ENCODE data around the gene SATB2.
A peak's percentile ranks its signal among the peaks of the same experiment; 100 is the strongest.

SATB2 gene

GRCh38 chr2:199405241-199405640 is 52.5 kb downstream of the SATB2 start:
- DNase-seq (ENCODE audit: low read depth, low spot score) = peak; percentile 54

DNA sequence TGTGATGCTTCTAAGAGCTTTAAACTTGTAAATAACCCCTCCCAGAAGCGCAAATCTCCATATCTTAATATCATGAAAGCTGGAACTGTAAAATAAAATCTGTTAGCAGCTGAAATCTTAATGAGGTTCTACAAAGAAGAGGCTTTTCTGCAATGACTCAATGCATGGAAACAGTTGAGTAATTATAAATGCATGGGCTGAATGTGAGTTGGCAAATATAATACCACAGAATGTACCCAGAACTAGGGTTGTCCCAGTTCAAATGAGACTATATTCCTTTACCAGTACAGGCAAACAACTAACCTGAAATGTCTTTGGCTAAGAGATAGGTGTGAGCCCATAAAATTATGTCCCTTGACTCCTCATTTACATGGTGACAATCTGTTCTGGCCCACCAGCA is 52.9 kb downstream of the SATB2 start:
- Histone ChIP-seq H3K36me3 (ENCODE audit: control insufficient read depth, insufficient read depth, low read length) (no peaks in the 10 kb centered on the region), H3K4me3 (ENCODE audit: low read length) (no peak overlapping the region), H3K27me3 (ENCODE audit: control insufficient read depth, insufficient read depth, low read length) (no peaks in the 10 kb centered on the region), H3K9me3 (ENCODE audit: control insufficient read depth, insufficient read depth, low read length) (no peaks in the 10 kb centered on the region), H3K4me1 (ENCODE audit: control insufficient read depth, insufficient read depth, low read length) (no peaks in the 10 kb centered on the region), H3K27ac (ENCODE audit: low read length) (no peak overlapping the region)
- no CpG with 5 or more reads among the region's 1 CpG for WGBS (ENCODE audit: insufficient coverage, insufficient read length)
- no peak for DNase-seq (ENCODE audit: low read depth, low spot score)

More at GRCh38 chr2:199405241-199405640, 52.5 kb downstream of the SATB2 start:
- no peaks in the 10 kb centered on the region for H3K27me3 ChIP-seq (ENCODE audit: control insufficient read depth, insufficient read depth, low read length)
- no peaks in the 10 kb centered on the region for H3K9me3 ChIP-seq (ENCODE audit: control insufficient read depth, insufficient read depth, low read length)
- no peaks in the 10 kb centered on the region for H3K4me1 ChIP-seq (ENCODE audit: control insufficient read depth, insufficient read depth, low read length)
- H3K27ac ChIP-seq (ENCODE audit: low read length) = no peak overlapping the region
- H3K4me3 ChIP-seq (ENCODE audit: low read length) = no peak overlapping the region
- no peaks in the 10 kb centered on the region for H3K36me3 ChIP-seq (ENCODE audit: control insufficient read depth, insufficient read depth, low read length)

GRCh38 chr2:199395311-199395710 is 62.4 kb downstream of the SATB2 start:
- Histone ChIP-seq H3K27ac (ENCODE audit: low read length) (no peak overlapping the region), H3K36me3 (ENCODE audit: control insufficient read depth, insufficient read depth, low read length) (no peaks in the 10 kb centered on the region), H3K4me1 (ENCODE audit: control insufficient read depth, insufficient read depth, low read length) (no peaks in the 10 kb centered on the region), H3K27me3 (ENCODE audit: control insufficient read depth, insufficient read depth, low read length) (no peaks in the 10 kb centered on the region), H3K4me3 (ENCODE audit: low read length) (no peak overlapping the region), H3K9me3 (ENCODE audit: control insufficient read depth, insufficient read depth, low read length) (no peaks in the 10 kb centered on the region)
- DNase-seq (ENCODE audit: low read depth, low spot score) = no peak

GRCh38 chr2:199392363-199392762 is 65.4 kb downstream of the SATB2 start:
- Histone ChIP-seq H3K9me3 (ENCODE audit: control insufficient read depth, insufficient read depth, low read length) (no peaks in the 10 kb centered on the region), H3K27me3 (ENCODE audit: control insufficient read depth, insufficient read depth, low read length) (no peaks in the 10 kb centered on the region), H3K36me3 (ENCODE audit: control insufficient read depth, insufficient read depth, low read length) (no peaks in the 10 kb centered on the region), H3K27ac (ENCODE audit: low read length) (no peak overlapping the region), H3K4me3 (ENCODE audit: low read length) (no peak overlapping the region), H3K4me1 (ENCODE audit: control insufficient read depth, insufficient read depth, low read length) (no peaks in the 10 kb centered on the region)
- no peak for DNase-seq (ENCODE audit: low read depth, low spot score)
- no CpG with 5 or more reads among the region's 1 CpG for WGBS (ENCODE audit: insufficient coverage, insufficient read length)

DNA sequence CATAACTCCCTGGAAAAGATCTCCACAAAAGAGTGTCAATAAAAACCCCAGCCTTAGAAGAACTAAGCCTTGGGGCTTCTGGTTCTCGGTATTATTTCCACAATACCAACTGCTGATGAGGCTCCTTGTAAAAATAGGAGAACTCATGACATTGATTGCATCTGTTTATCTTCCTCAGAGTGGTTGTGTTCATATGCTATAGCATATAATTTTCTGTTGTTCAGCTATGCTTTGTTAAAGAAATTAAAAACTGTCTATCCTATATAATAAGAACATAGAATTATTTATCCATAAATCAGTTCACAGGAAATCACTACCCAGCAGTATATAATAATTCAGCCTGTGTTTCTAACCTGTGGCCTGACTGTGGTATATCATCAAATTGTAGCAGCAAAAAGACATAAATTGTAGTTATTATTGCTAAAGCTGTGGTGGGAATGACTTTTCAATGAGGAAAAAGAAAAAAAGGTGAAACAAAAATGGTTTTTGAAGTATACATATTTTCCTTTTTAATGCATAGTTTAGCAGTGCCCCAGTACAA is 68.9 kb downstream of the SATB2 start:
- Histone ChIP-seq H3K27ac (ENCODE audit: low read length) (no peak overlapping the region), H3K4me3 (ENCODE audit: low read length) (no peak overlapping the region), H3K4me1 (ENCODE audit: control insufficient read depth, insufficient read depth, low read length) (no peaks in the 10 kb centered on the region), H3K27me3 (ENCODE audit: control insufficient read depth, insufficient read depth, low read length) (no peaks in the 10 kb centered on the region), H3K36me3 (ENCODE audit: control insufficient read depth, insufficient read depth, low read length) (no peaks in the 10 kb centered on the region), H3K9me3 (ENCODE audit: control insufficient read depth, insufficient read depth, low read length) (no peaks in the 10 kb centered on the region)
- WGBS (ENCODE audit: insufficient coverage, insufficient read length) = no CpG with 5 or more reads among the region's 1 CpG
- DNase-seq (ENCODE audit: low read depth, low spot score) = no peak

- no peaks in the 10 kb centered on the region for H3K9me3 ChIP-seq (ENCODE audit: control insufficient read depth, insufficient read depth, low read length)
- H3K4me1 ChIP-seq (ENCODE audit: control insufficient read depth, insufficient read depth, low read length) = no peaks in the 10 kb centered on the region
- H3K27ac ChIP-seq (ENCODE audit: low read length) = no peak overlapping the region
- DNase-seq (ENCODE audit: low read depth, low spot score) = no peak
- no peaks in the 10 kb centered on the region for H3K36me3 ChIP-seq (ENCODE audit: control insufficient read depth, insufficient read depth, low read length)
- no CpG with 5 or more reads among the region's 1 CpG for WGBS (ENCODE audit: insufficient coverage, insufficient read length)
- no peaks in the 10 kb centered on the region for H3K27me3 ChIP-seq (ENCODE audit: control insufficient read depth, insufficient read depth, low read length)
- H3K4me3 ChIP-seq (ENCODE audit: low read length) = no peak overlapping the region
These were observed 73.7 kb downstream of the SATB2 start for GRCh38 chr2:199384043-199384442.

GRCh38 chr2:199383021-199383420 is 74.7 kb downstream of the SATB2 start:
- Histone ChIP-seq H3K4me1 (ENCODE audit: control insufficient read depth, insufficient read depth, low read length) (no peaks in the 10 kb centered on the region), H3K36me3 (ENCODE audit: control insufficient read depth, insufficient read depth, low read length) (no peaks in the 10 kb centered on the region)
- WGBS (ENCODE audit: insufficient coverage, insufficient read length) = no CpG with 5 or more reads among the region's 4 CpGs

DNA sequence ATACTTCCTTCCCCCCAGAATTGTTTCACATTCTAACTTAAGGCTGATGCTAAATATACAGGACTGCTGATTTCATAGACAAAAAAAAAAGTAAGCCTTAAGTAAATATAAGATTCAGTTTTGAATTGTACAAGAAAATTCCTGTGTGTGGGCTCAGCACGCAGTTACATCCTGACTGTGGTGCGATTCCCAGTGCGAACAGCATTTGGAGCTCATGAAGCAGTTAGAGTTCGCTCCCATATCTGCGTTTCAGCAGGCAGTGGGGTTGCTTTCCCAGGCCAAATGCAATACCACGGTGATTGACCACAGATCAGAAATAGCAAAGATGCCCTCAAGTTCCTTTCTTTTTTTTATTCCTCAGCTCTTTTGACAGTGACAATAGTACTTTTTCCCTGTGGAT is 75.6 kb downstream of the SATB2 start:
- no peak overlapping the region for H3K4me3 ChIP-seq (ENCODE audit: low read length)
- H3K27ac ChIP-seq (ENCODE audit: low read length) = no peak overlapping the region
- H3K36me3 ChIP-seq (ENCODE audit: control insufficient read depth, insufficient read depth, low read length) = no peaks in the 10 kb centered on the region
- no peaks in the 10 kb centered on the region for H3K4me1 ChIP-seq (ENCODE audit: control insufficient read depth, insufficient read depth, low read length)
- no CpG with 5 or more reads among the region's 6 CpGs for WGBS (ENCODE audit: insufficient coverage, insufficient read length)
- no peaks in the 10 kb centered on the region for H3K9me3 ChIP-seq (ENCODE audit: control insufficient read depth, insufficient read depth, low read length)
- no peaks in the 10 kb centered on the region for H3K27me3 ChIP-seq (ENCODE audit: control insufficient read depth, insufficient read depth, low read length)
- no peak for DNase-seq (ENCODE audit: low read depth, low spot score)

More at GRCh38 chr2:199383021-199383420, 74.7 kb downstream of the SATB2 start:
- H3K4me3 ChIP-seq (ENCODE audit: low read length) = no peak overlapping the region
- DNase-seq (ENCODE audit: low read depth, low spot score) = no peak
- H3K9me3 ChIP-seq (ENCODE audit: control insufficient read depth, insufficient read depth, low read length) = no peaks in the 10 kb centered on the region
- no peaks in the 10 kb centered on the region for H3K27me3 ChIP-seq (ENCODE audit: control insufficient read depth, insufficient read depth, low read length)
- H3K27ac ChIP-seq (ENCODE audit: low read length) = no peak overlapping the region

DNA sequence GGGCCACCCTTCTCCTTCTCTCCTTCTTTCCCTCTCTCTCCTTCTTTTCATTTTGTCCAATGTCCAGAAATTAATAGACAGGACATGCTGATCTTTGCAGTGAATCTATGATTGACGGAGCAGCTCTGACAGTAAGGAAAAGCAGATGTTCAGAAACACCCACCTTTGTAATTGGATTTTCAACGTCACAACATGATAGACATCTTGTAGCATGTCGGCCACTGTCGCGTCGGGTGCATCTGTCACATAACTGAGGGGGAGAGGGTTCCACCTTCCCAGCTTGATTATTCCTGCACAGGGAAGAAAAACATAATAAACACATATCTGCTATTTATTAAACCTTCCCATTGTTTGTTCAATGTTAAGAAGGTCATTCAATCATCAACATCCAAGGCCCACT is 76.2 kb downstream of the SATB2 start:
- DNase-seq (ENCODE audit: low read depth, low spot score) = no peak
- Histone ChIP-seq H3K9me3 (ENCODE audit: control insufficient read depth, insufficient read depth, low read length) (no peaks in the 10 kb centered on the region), H3K27ac (ENCODE audit: low read length) (no peak overlapping the region), H3K27me3 (ENCODE audit: control insufficient read depth, insufficient read depth, low read length) (no peaks in the 10 kb centered on the region), H3K4me3 (ENCODE audit: low read length) (no peak overlapping the region), H3K36me3 (ENCODE audit: control insufficient read depth, insufficient read depth, low read length) (no peaks in the 10 kb centered on the region), H3K4me1 (ENCODE audit: control insufficient read depth, insufficient read depth, low read length) (no peaks in the 10 kb centered on the region)
- no CpG with 5 or more reads among the region's 6 CpGs for WGBS (ENCODE audit: insufficient coverage, insufficient read length)

DNA sequence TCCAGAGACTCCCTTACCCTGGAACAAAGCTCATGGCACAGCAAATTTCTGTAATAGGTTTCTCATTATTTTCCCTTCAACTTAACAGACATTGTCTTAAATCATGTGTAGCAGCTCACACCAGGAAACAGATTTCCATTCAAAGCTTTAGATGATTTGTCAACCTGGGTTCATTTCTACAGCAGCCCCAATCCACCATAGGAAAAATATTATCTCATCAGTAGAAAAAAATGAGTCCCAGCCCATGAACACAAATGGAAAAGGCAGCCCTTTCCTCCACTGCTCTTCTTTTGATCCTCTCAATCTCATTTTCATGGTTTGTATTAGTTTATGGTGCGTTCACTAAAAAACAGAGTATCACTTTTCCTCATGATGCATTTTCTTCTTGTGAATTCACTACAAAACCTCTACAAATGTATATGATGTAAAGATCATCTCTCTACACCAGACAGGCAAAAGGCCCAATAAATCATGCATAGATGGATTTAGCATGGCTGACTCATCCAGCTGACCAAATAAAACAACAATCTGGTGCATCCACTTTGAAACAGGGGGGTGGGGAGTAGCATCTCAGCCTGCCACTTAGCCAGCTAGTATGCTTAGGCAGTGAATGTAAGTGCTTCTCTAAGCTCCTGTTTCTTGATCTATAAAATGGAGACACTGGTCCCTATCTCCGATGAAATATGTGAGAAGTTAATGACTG is 78.6 kb downstream of the SATB2 start:
- H3K4me3 ChIP-seq (ENCODE audit: low read length) = no peak overlapping the region
- H3K4me1 ChIP-seq (ENCODE audit: control insufficient read depth, insufficient read depth, low read length) = no peaks in the 10 kb centered on the region
- no peaks in the 10 kb centered on the region for H3K9me3 ChIP-seq (ENCODE audit: control insufficient read depth, insufficient read depth, low read length)
- no peaks in the 10 kb centered on the region for H3K27me3 ChIP-seq (ENCODE audit: control insufficient read depth, insufficient read depth, low read length)
- H3K36me3 ChIP-seq (ENCODE audit: control insufficient read depth, insufficient read depth, low read length) = no peaks in the 10 kb centered on the region
- DNase-seq (ENCODE audit: low read depth, low spot score) = no peak
- no CpG with 5 or more reads among the region's 2 CpGs for WGBS (ENCODE audit: insufficient coverage, insufficient read length)
- H3K27ac ChIP-seq (ENCODE audit: low read length) = no peak overlapping the region

DNA sequence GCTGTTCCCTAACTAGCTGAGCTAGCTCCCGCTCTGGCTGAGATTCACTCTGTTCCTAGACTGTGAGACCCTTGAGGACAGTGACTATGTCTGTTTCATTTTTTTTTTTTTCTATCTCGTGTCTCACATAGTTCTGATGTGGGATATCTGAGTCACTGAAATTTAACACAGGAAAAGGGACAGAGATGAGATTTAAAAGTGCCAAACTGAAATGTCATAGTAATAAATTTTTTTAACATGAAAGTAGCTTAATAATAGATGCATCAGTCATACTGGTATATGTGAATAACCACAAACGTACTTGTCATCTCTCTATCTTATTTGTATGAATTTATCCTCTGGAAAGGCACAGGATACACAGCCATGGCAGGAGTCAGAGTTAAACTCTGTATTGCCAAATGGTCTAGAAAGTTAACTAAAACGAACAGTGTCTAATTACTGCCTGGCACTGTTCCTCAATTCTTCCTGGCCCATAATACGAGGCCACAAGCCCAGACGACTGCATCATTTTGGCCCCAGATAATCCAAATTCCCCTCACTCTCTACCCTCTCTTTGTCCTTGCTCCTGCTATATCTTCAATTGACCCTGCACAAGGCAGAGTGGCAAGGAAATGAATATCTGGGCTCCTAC is 87.5 kb downstream of the SATB2 start:
- no peaks in the 10 kb centered on the region for H3K9me3 ChIP-seq (ENCODE audit: control insufficient read depth, insufficient read depth, low read length)
- no peaks in the 10 kb centered on the region for H3K27me3 ChIP-seq (ENCODE audit: control insufficient read depth, insufficient read depth, low read length)
- no peaks in the 10 kb centered on the region for H3K4me1 ChIP-seq (ENCODE audit: control insufficient read depth, insufficient read depth, low read length)
- H3K4me3 ChIP-seq (ENCODE audit: low read length) = no peak overlapping the region
- no peak overlapping the region for H3K27ac ChIP-seq (ENCODE audit: low read length)
- DNase-seq (ENCODE audit: low read depth, low spot score) = no peak
- H3K36me3 ChIP-seq (ENCODE audit: control insufficient read depth, insufficient read depth, low read length) = no peaks in the 10 kb centered on the region
- WGBS (ENCODE audit: insufficient coverage, insufficient read length) = no CpG with 5 or more reads among the region's 6 CpGs
